Ishikawa (cell line): ENCODE results near the gene G3BP2.

Experiments used
- CREB1 ChIP-seq: IDR thresholded peaks from 2 replicates; pipeline ENCODE4 v1.6.1; 2012; ENCODE audit warnings: low read depth
- EP300 ChIP-seq: IDR thresholded peaks from 2 replicates; pipeline ENCODE4 v1.6.1; 2012; ENCODE audit warnings: borderline replicate concordance
- RAD21 ChIP-seq: IDR thresholded peaks from 2 replicates; pipeline ENCODE4 v1.6.1; 2012; ENCODE audit warnings: low read depth
- TAF1 ChIP-seq: IDR thresholded peaks from 2 replicates; pipeline ENCODE4 v1.6.1; 2012; ENCODE audit warnings: low read depth, mild to moderate bottlenecking
- TF ChIP-seq, protein P1 (sequence below): IDR thresholded peaks from 2 replicates; pipeline ENCODE4 v1.6.1; 2012

DNA sequence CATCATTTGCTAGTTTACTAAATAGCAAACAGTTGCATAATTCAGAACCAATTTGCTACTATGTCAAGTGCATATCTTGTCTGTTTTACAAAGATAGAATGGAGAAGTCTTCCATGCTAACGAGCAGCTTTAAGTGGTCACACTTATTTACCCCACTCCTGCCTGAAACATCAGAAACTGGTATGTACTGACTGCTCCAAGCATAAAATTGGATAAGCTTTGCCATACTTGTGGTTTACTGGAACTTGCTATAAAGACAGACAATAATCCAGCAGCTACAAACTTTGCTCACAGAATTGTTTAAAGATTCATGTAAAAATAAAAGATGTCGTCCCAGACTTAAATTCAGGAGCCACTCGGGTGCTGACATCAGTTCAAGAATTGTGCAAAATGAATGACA lies 29.6 kb downstream of the G3BP2 start:
- TF ChIP-seq, protein P1, sequence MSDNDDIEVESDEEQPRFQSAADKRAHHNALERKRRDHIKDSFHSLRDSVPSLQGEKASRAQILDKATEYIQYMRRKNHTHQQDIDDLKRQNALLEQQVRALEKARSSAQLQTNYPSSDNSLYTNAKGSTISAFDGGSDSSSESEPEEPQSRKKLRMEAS = no peak
- TF ChIP-seq CREB1 (no peak), RAD21 (no peak), EP300 (no peak), TAF1 (no peak)
